Sigmoid colon (tissue), 7 donors: ENCODE measurements around the gene DHDH. TPM values are rescaled to one million over a fixed set of nuclear protein-coding genes. Genes with fewer than 3 reads are reported as not detected.

Experiments
- DNase-seq: peaks from one replicate; pipeline ENCODE4 v3.0.0-alpha.2; 2019
- H3K27ac ChIP-seq, 4 donors: fragments of 200-600 bp; sonication (generic); one replicate each; pipeline ENCODE4 v1.5.1; 2016 to 2019; ENCODE audit warnings: mild to moderate bottlenecking in 1 of 4
- H3K27me3 ChIP-seq, 3 donors: fragments of 200-600 bp; sonication (generic); one replicate each; pipeline ENCODE4 v1.5.1; 2019; ENCODE audit warnings: mild to moderate bottlenecking in 1 of 3
- H3K36me3 ChIP-seq, 4 donors: fragments of 200-600 bp; sonication (generic); one replicate each; pipeline ENCODE4 v1.5.1; 2016 to 2019
- H3K4me1 ChIP-seq, 4 donors: fragments of 200-600 bp; sonication (generic); one replicate each; pipeline ENCODE4 v1.5.1; 2017 to 2019
- H3K4me3 ChIP-seq, 4 donors: fragments of 200-600 bp; sonication (generic); one replicate each; pipeline ENCODE4 v1.5.1; 2017 to 2019; ENCODE audit warnings: mild to moderate bottlenecking in 2 of 4, moderate library complexity in 1 of 4
- H3K9me3 ChIP-seq, 4 donors: fragments of 200-600 bp in 3 of 4; sonication (generic) in 3 of 4; one replicate each; pipeline versions ENCODE4 v1.5.1 to v1.6.1; 2013 to 2019
- EP300 ChIP-seq, 4 donors: sonication (generic); formaldehyde crosslinking; IDR thresholded peaks; one replicate each; pipeline ENCODE4 v1.6.1; 2017; ENCODE audit warnings: antibody characterized with exemption in 4 of 4
- POLR2A ChIP-seq, 2 donors: fragments of 450-650 bp; IDR thresholded peaks; one replicate each; pipeline ENCODE4 v1.6.1; 2016; ENCODE audit warnings: antibody characterized with exemption in 2 of 2, mild to moderate bottlenecking in 2 of 2, moderate library complexity in 2 of 2
- POLR2AphosphoS5 ChIP-seq, 4 donors: sonication (generic); formaldehyde crosslinking; IDR thresholded peaks; one replicate each; pipeline ENCODE4 v1.6.1; 2017; ENCODE audit warnings: antibody characterized with exemption in 4 of 4
- WGBS, 2 donors: extraction: QIAGEN DNeasy Blood & Tissue Kit; methylation state at CpG; one replicate each; pipeline ENCODE4 v1.1.7; 2013; 5-methylcytosine and 5-hydroxymethylcytosine counted together
- intact Hi-C: fragments of 100-400 bp; cut with DNase I; formaldehyde crosslinking; loops from one replicate; pipeline ENCODE4 v1.15.1; 2023
- polyA plus RNA-seq, 3 donors: library from polyadenylated mRNA; stranded (reverse); fragments of 200-250 nt; gene quantifications; one replicate each; pipeline ENCODE4 v1.2.3, GENCODE V29; 2013
- total RNA-seq, 4 donors: library from RNA; depleted of rRNA; stranded (reverse); fragments of >200 nt; gene quantifications; one replicate each; pipeline ENCODE4 v1.1.0, GENCODE V29; 2016
- TF ChIP-seq, protein P1 (sequence below), 4 experiments: fragments of 450-650 bp in 3 of 4; fragments of 200-600 bp in 1 of 4; IDR thresholded peaks; one replicate each; pipeline ENCODE4 v1.5.1; 2016 to 2019; ENCODE audit warnings: antibody characterized with exemption in 4 of 4, mild to moderate bottlenecking in 3 of 4, moderate library complexity in 2 of 4
- donor health status: healthy with polysubstance abuse.
- donor health status: Bipolar disorder and iron deficiency.
- donor health status: healthy.

Gene DHDH
- total and polyA plus RNA-seq, 7 donors, result 0.16 TPM; not detected in 6

DNA sequence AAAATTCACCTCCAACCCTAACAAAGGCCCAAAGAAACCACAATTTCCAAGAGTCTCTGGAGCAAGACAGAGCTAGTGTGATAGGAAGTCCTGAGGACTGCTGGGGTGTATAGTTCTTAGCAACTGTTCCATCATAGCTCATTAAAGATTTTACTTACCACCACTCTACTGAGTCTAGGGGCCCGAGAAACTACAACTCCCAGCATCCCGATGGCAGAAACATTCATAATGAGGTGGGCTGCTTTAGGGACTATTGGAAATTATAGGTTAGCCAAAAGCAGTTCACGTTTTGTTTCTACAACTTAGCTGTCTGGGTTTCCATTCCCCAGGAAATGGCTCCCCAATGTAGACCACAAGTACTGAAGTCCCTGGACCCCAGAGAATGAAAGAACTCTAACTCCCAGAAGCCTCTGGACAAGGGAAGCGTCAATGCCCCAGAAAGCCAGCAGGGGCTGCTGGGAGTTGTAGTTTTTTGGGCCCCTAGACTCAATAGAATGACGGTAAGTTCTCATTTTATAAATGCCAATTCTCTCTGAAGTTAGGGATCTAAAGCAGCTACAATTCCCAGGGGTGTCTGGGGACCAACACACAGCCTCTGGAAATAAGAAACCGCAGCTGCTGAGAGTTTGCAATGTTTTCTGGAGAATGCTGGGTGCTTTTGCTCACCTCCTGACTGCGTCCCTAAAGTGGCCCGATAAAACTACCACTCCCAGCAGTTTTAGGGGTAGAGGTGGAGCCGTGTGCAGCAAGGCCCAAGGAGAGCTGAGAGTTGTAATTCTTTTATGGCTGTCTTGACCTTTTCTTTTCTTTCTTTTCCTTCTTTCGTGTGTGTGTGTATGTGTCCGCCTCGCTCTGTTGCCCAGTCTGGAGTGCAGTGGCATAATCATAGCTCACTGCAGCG, 42.7 kb downstream of the DHDH start:
- Histone ChIP-seq H3K4me3 (no peak overlapping the region), H3K4me1 (peaks cover 0 to 16% (median 14%) of the 10 kb centered on the region in 4 donors), H3K9me3 (no peaks in the 10 kb centered on the region), H3K27ac (peak overlapping the region in 1 of 4 donors; percentile 88), H3K27me3 (no peaks in the 10 kb centered on the region), H3K36me3 (peaks cover 6 to 67% (median 16%) of the 10 kb centered on the region in 4 donors)
- 91 to 93% methylated on average over 13 of the region's 13 CpGs for WGBS, 2 donors
- intact Hi-C loops, result no loop called here
- TF ChIP-seq POLR2AphosphoS5 (IDR thresholded peaks at IDR 0.05) (no peak), POLR2A (IDR thresholded peaks at IDR 0.05) (no peak), EP300 (IDR thresholded peaks at IDR 0.05) (no peak)
- TF ChIP-seq, protein P1, sequence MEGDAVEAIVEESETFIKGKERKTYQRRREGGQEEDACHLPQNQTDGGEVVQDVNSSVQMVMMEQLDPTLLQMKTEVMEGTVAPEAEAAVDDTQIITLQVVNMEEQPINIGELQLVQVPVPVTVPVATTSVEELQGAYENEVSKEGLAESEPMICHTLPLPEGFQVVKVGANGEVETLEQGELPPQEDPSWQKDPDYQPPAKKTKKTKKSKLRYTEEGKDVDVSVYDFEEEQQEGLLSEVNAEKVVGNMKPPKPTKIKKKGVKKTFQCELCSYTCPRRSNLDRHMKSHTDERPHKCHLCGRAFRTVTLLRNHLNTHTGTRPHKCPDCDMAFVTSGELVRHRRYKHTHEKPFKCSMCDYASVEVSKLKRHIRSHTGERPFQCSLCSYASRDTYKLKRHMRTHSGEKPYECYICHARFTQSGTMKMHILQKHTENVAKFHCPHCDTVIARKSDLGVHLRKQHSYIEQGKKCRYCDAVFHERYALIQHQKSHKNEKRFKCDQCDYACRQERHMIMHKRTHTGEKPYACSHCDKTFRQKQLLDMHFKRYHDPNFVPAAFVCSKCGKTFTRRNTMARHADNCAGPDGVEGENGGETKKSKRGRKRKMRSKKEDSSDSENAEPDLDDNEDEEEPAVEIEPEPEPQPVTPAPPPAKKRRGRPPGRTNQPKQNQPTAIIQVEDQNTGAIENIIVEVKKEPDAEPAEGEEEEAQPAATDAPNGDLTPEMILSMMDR (IDR thresholded peaks at IDR 0.05), result no peak
- DNase-seq, result no peak

DNA sequence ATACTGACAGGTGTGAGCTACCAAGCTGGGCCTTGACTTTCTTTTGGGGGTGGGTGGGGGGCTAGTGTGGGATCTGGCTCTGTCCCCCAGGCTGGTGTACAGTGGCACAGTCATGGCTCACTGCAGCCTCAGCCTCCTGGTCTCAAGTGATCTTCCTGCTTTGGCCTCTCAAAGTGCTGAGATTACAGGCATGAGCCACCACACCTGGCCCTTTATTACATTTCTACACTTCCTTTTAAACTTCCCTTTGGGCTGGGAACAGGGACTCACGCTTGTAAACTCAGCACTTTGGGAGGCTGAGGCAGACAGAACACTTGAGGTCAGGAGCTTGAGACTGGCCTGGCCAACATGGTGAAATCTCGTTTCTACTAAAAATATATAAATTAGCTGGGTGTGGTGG, 43.6 kb downstream of the DHDH start:
- 49 to 56% methylated on average over 2 of the region's 2 CpGs for WGBS, 2 donors
- Histone ChIP-seq H3K27ac (peak overlapping the region in 1 of 4 donors; percentile 88), H3K27me3 (no peaks in the 10 kb centered on the region), H3K9me3 (no peaks in the 10 kb centered on the region), H3K36me3 (peaks cover 8 to 72% (median 16%) of the 10 kb centered on the region in 4 donors), H3K4me1 (peaks cover 0 to 16% (median 14%) of the 10 kb centered on the region in 4 donors), H3K4me3 (no peak overlapping the region)
- no peak for DNase-seq
- TF ChIP-seq POLR2A (IDR thresholded peaks at IDR 0.05) (no peak), POLR2AphosphoS5 (IDR thresholded peaks at IDR 0.05) (no peak)
- TF ChIP-seq, protein P1 (IDR thresholded peaks at IDR 0.05), result no peak
- intact Hi-C loops, result no loop called here

DNA sequence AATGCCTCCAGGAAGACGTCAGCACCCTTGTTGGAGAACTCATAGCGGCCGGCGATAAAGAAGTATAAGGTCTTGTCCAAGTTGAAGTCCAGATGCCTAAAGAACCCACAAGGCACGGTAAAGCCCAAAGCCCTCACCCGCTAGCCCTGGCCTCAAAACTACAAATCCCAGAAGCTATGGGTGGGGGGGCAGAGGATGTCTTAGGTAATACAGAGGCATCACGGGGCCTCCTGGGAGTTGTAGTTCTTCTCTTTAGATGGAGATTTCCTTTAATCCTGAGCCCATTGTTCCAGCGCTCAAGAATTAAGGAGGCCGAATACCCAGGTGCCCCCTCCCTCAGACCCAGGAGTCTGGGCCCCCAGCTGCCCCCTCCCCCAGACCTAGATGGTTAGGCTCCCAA, 48.8 kb downstream of the DHDH start:
- peaks cover 8 to 70% (median 20%) of the 10 kb centered on the region in 4 donors for H3K36me3 ChIP-seq
- WGBS, 2 donors, result 97% methylated on average over 9 of the region's 9 CpGs
- TF ChIP-seq, protein P1 (IDR thresholded peaks at IDR 0.05), result no peak
- TF ChIP-seq POLR2AphosphoS5 (IDR thresholded peaks at IDR 0.05) (no peak), EP300 (IDR thresholded peaks at IDR 0.05) (no peak), POLR2A (IDR thresholded peaks at IDR 0.05) (no peak)
- no peaks in the 10 kb centered on the region for H3K27me3 ChIP-seq
- intact Hi-C loops, result no loop called here
- H3K4me3 ChIP-seq, result no peak overlapping the region
- no peaks in the 10 kb centered on the region for H3K9me3 ChIP-seq
- DNase-seq, result no peak
- H3K27ac ChIP-seq, result no peak overlapping the region
- peaks cover 0 to 16% (median 14%) of the 10 kb centered on the region in 4 donors for H3K4me1 ChIP-seq

DNA sequence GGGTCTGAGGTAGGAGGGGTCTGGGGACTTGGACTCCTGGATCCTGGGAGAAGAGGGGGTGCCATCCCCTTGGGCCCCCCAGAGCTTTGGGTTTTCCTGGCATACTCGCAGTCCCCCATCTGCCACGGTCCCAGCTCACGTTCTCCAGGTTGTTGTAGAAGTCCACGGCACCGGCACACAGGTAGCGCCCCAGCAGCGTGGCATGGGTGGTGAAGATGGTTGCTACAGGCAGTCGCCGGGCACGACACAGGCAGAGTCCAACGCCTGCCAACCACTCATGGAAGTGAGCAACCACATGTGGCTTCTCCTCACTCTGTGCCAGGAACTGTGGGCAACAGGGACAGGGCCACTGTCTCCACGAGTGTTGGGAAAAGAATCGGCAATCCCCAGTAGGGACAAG, 52.2 kb downstream of the DHDH start:
- intact Hi-C loops, result no loop called here
- Histone ChIP-seq H3K36me3 (peaks cover 8 to 78% (median 24%) of the 10 kb centered on the region in 4 donors), H3K27ac (no peak overlapping the region), H3K4me1 (peaks cover 0 to 9% (median 8%) of the 10 kb centered on the region in 4 donors), H3K4me3 (no peak overlapping the region), H3K9me3 (no peaks in the 10 kb centered on the region), H3K27me3 (no peaks in the 10 kb centered on the region)
- TF ChIP-seq EP300 (IDR thresholded peaks at IDR 0.05) (no peak), POLR2A (IDR thresholded peaks at IDR 0.05) (no peak), POLR2AphosphoS5 (IDR thresholded peaks at IDR 0.05) (no peak)
- TF ChIP-seq, protein P1 (IDR thresholded peaks at IDR 0.05), result no peak
- DNase-seq, result no peak
- WGBS, 2 donors, result 95 to 97% methylated on average over 13 of the region's 13 CpGs
